HG03354 (cell line): ENCODE measurements around the gene GPR183.

Source experiments
- ATAC-seq: cut with Tn5 transposase; IDR thresholded peaks from one replicate; pipeline ENCODE4 v1.9.1; 2021; ENCODE audit warnings: mild to moderate bottlenecking; ENCODE audit not compliant: unreplicated experiment, poor library complexity, severe bottlenecking

Gene GPR183

GRCh38 chr13:99307247-99307646 is at the start of gene GPR183:
GPR183 (minus strand) TSS chr13:99307399; CDS start chr13:99296145, 11,254 bp downstream.
- peak; percentile 66 for ATAC-seq

GRCh38 chr13:99356262-99357091 is 49.3 kb upstream of the GPR183 start:
- ATAC-seq = peak; percentile 79

DNA sequence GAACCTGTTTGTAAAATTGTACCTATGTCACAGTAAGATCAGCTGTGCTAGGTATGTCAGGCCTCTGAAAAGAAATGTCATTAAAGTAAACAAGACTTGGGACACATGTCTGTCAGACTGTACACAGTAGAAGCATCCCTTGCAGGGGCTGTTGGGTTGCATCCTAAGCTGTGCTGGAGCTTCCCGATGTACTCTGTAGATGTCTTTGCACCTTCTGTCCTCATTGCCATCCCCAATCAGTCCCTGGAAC is 48.7 kb upstream of the GPR183 start:
- peak; percentile 0 for ATAC-seq

DNA sequence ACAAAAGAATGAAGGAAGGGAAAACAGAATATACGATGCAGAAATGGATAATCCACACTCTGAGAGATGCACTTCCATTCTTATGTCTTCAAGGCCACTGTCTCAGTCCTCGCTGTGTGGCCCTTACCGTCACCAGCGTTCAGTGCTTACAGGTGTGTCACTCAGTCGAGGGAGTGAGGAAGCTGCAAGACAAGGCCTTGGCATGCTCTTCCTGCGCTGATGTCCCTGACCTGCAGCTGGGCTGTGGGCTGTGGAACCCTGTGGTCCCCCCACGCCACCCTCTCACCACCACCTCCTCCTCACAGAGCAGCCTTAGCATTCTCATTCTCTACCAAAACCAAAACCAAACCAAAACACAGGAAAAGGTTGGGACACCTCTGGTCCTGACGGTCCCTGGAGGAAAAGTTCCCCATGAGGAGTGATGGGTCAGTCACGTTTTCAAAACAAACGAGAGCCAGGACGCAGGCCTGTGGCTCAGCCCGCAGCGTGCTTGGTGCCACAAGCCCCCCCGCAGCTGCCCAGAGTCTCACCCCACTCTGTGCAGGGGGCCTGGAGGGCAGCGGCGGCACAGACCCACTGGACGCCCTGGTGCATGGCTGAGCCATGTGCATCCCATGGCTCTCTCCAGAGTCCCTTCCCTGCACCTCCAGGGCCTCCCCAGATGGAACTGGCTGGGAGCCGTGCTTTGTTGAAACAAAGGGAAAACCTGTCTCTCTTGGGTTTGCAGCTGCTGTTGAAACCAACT is 48.2 kb upstream of the GPR183 start:
- no peak for ATAC-seq

DNA sequence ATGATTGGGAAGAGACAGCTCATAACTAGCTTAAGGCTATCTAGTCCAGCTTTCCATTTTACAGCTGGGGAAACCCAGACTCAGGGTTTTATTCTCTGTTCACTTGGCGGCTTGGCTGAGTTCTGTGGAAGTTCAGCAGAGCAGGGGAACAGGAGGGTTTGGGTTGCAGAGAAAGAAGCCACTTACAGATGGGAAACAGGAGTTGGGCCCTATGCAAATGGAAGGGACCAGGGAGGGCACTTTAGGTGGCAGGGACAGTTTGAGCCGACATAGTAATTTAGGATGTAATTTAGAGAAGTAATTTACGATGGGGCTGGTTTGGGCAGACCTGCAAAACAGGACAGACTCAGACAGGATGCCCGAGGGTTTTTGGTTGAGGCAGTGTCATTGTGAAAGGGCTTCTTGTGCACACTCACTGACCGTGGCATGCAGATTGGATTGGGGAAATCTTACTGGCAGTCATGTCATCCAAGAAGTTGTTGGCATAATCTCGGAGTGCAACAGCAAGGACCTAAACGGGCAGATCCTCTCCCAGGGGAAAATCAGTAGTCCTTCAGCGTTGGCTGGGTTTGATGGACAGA is 47.3 kb upstream of the GPR183 start:
- no peak for ATAC-seq

DNA sequence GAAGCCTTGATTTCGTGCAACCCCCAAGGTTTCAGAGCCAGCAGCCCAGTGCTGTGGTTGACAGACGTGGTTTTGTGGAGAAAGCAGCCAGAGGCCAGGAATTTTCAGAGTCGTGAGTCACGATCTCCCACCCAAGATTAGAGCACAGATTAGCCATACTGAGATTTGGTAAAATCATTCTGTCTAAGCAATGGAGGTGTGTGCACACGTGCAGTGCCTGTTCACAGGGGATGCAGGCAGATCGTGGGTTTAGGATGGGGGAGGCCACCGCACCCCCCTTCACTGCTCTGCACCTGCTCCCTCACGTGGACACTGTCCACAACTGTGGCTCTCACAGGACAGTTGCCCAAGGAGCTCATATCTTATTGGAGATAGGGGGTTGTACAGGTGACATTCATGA is 46.6 kb upstream of the GPR183 start:
- no peak for ATAC-seq

DNA sequence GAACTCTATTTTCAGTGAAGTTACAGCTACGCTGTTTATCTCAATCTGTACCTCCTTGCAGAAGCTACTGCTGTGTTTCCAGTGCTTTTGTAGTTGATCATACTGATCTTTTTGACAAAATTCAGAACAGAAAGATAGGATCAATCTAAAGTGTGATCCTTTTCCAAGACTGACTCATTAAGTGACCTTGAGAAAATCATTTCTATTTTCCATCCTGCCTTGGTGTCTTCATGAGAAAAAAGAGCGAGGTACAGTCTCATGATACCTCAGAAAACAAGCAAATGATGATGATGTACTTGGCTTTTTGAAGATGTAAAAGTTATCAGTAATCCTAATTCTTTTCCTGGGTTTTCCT is 46.0 kb upstream of the GPR183 start:
- no peak for ATAC-seq

DNA sequence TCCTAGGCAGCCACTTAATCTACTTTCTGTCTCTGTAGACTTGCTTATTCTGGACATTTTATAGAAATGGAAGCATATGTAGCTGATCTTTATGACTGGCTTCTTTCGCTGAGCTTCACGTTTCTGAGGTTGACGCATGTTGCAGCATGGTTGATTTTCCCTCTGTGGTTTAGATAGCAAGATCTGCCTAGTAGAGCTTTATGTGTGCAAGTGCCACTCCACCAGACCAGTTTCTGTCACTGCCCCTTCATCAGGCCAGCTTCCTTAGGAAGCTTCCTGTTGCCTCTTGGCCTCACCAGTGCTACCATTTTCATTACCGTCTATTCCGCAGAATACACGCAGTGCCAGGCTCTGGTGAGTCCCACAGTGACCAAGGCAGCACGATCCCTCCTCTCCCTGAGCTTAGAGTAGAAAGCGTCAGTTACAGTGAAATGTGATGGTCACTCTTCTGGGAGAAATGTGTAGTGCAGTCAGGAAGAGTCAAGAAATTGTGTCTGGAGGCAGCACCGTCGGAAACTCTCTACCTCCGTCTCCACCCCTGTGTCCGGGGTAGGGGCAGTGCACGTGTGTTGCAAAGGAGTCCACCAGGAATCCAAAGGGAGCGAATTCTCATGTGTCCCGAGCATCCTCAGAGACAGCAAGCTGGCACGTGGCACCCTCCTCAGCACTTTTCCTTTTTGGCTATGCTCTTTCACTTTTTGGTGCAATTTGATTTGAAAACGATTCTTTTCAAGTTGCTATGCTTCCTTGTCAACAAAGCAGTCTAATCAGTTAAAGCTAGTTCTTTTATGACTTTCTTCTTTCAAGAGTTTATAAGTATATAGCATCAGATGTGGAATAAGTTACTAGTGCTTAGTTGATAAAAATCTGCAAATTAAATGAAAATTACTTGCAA is 45.4 kb upstream of the GPR183 start:
- ATAC-seq = no peak

DNA sequence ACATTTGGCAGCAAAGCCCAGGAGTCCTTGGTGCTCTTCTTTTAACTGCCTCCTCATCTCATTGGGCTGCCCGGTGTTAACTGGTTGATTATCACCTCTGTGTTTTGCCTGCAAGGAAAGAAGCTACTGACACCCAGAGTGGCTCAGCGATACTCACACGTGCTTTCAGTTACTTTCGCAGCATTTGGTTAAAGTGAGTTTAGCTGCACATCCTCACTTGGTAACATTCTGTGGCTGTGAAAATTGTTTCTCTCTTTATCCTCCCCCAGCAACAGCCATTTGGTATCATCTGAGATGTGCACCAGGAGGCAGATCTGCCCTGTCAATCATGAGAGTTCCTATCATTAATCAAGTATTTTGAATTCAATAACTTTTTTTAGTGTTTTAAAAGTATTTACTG is 44.6 kb upstream of the GPR183 start:
- no peak for ATAC-seq

GRCh38 chr13:99350191-99350590 is 43.0 kb upstream of the GPR183 start:
- ATAC-seq = no peak

DNA sequence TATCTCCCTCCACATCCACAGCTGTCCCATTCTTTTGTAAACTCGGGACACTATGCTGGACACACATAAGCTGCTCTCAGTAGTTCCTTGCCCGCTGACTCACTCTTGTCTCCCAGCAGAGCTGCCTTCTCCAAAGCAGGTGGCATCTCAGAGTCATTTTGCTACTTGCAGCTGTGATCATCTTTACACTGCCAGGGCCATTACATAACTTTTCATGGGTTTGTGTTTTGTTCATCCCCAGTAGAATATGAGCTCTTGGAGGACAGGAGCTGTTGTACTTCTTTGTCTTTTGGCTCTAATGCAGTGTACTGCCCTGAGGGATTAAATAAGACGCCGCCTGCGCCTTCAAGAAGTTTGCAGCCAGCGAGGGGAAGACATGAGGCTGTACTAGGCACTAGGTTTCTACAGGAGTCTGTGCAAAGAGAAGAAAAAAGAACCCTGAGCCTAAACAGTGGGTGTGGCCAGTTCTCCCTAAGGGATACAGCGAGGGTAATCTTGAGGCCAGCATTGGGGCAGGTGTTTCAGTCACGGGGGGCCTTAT is 40.8 kb upstream of the GPR183 start:
- peak; percentile 64 for ATAC-seq

DNA sequence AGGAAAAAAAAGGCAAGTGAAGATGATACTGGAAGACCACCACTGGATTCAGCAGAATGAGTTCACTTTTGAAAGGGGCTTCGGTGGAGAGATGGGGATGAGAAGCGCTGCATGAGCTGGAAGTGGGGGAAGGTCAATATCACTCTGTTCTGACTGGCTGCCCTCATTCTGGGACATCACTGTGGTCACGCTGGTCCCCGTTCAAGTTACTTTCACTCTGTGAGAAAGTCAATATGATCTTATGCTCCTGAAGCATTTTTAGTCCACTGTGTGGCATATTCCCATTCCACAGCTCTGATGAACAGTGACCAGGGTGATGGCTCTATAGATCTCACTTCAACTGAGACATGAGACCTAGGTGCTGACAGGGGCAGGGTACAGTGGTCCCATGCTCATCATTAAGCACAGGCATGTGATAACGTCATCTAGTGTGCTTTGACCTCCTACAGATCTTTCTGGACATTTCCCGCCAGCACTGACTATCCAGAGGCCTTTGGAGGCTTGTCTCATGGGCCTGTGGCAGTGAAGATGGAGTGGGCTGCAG is 40.2 kb upstream of the GPR183 start:
- ATAC-seq = peak; percentile 14

DNA sequence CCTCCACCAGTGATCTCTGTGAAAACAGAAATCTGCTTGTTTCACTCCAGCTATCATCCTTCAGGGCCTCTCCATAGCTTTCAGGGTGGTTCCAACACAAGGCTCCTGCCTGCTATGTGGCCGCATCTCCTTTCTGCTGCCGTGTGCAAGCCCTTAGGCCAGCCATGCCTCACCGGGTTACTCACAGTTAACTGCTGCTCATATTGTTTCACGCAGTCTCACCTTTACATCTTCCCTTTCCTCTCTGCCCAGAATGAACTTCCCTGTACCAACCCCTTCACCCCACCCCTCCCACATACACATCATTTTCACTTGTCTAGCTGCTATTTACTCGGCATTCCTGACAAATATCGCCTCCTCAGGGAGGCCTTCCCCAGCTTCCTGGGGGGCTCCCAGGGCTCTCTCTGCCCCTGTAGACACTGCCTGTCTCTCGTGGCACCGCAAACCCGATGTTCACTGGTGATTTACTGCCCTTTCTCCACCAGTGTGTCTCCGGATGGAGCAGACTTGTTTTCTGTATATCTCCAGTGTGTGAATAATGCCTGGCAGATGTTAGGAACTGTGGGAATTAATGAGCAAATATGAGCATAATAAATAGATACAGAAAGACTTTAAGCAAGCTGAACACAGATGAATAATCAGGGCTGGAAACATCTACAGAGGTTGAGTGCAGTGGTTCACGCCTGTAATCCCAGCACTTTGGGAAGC is 39.3 kb upstream of the GPR183 start:
- ATAC-seq = no peak

DNA sequence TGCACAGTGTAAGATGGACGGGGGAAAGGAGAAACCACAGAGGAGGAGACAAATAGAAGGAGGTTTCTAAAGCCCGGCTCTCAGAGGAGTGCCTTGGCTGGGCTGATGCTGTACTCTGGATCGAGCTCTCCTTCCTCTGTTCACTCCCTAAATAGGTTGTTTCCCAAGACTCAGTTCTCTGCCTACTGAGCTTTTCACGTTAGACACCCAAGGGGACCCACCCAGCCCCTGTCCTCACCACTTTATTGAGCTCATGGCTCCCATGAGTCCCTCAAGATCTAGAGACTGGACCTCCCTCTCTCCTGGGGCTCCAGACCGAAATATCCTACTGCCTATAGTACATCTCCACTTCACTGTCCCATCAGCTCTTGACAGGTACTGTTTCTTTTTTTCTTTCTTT is 38.1 kb upstream of the GPR183 start:
- ATAC-seq = no peak

- no peak for ATAC-seq
These were observed 37.5 kb upstream of the GPR183 start for GRCh38 chr13:99344610-99345208.

DNA sequence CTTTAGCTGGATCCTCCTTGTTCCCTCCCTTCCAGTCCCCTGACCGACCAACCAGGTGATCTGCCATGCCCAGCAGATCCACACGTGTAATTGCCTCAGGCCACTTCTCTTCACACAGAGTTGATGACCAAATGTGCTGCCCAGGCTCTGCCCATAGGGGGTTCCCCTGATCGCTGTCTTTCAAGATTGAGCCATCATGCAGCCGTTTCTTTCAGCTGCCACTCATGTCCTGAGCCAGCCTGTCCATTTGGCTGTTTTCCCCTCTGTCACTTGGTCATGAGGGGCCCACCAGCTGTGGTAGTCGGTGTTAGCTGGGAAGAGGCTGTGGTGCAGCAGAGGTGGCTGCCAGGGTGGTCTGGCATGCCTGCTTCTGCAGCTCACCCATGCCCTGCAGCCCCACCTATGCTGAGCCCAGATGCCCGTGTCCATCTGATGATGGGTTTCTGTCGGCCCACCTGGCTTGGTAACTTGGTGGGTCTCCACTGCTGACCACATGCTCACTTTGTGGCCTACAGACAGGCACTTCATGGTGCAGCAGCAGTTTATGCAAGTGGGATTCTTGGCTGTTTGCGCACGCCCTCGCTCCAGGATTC is 35.6 kb upstream of the GPR183 start:
- ATAC-seq = no peak

GRCh38 chr13:99341969-99342722 is 34.9 kb upstream of the GPR183 start:
- no peak for ATAC-seq

DNA sequence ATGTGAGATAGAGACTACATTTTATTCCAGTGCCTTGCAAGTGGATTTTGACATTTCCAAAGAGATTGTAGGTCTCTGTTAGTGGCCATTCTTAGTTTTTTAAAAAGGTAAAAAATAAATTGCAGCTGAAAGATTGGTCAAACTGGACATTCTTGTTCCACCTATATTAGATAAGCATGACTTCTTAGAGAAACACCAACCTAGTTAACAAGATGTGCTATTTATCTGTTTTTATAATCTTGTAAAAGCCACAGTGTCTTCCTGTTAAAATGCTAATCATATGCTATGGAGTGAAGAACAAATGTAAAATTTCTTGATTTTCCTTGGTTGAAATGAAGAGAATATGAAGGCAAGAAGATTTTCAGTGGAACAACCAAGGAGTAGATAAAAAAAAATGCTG is 33.4 kb upstream of the GPR183 start:
- ATAC-seq = no peak
